Measurements from ENCODE around the gene YPEL1. TPM values are rescaled to one million over a fixed set of nuclear protein-coding genes. Genes with fewer than 3 reads are reported as not detected.

Gene YPEL1
- total and polyA plus RNA-seq, 2 of the 13 experiments (the other 11 are each of a cell fraction or from before 2014, with no cell fraction given) = 0.33 to 2.5 TPM

DNA sequence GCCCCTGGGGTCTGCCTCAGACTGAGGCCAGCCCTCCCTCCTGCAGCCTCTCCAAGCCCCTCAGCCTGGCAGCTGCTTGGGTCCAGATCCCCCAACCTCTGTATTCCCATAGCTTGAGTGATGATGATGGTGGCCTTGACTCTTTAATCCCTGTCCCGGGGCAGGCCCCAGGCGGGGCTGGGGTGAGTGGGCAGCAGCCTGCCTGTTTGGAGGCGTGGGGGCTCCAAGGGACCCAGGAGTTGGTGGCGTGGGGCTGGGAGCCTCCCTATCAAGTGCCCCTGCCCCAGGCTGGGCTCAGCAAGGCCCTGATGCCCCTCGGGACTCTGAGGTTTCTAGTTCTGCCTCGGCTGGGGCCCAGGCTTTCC lies 47.3 kb downstream of the YPEL1 start:
- Histone ChIP-seq H3K9ac (ENCODE audit: insufficient read depth, low read depth, low read length) (no peak overlapping the region), H3K36me3 (replicated peaks in 1 of 2; ENCODE audit: control insufficient read depth in 1 of 2, insufficient read depth in 2 of 2, low read length in 2 of 2) (peaks cover 18 to 65% of the 10 kb centered on the region in 2 experiments; a peak in 4 of 5 replicates), H3K79me2 (ENCODE audit: insufficient read depth, low read length) (no peaks in the 10 kb centered on the region), H3K4me1 (ENCODE audit: insufficient read depth, low read length) (no peaks in the 10 kb centered on the region), H3K4me3 (replicated peaks in 1 of 3; ENCODE audit: insufficient read depth in 1 of 3, low read depth in 2 of 3, low read length in 3 of 3) (no peak overlapping the region), H4K20me1 (ENCODE audit: insufficient read depth, low read length) (no peaks in the 10 kb centered on the region), H3K9me3 (ENCODE audit: low read length) (no peaks in the 10 kb centered on the region), H3K27me3 (ENCODE audit: control insufficient read depth in 1 of 2, insufficient read depth in 2 of 2, low read length in 2 of 2) (no peaks in the 10 kb centered on the region), H2AFZ (ENCODE audit: low read length) (no peak overlapping the region), H3K4me2 (ENCODE audit: low read depth, low read length) (no peak overlapping the region), H3K27ac (ENCODE audit: extremely low read length, insufficient read depth, low read length) (no peak overlapping the region)
- BruUV-seq (replicated peaks) = no TSS peak
- ChIA-PET CTCF (ENCODE audit: low intra/inter-chr PET ratio, low total read pairs) (no interaction called here), POLR2A (no interaction called here)
- intact Hi-C loops (cut with micrococcal nuclease; ENCODE audit: unreplicated experiment) (no loop called here), in situ Hi-C loops (cut with HindIII; ENCODE audit: extremely low pct_ligation_motif_present, low pct_unique_long_range_greater_than_20kb) (no loop called here)
- WGBS (ENCODE audit: low lambda C conversion rate) = 100% methylated on average over 4 of the region's 6 CpGs
- FAIRE-seq (no peak), DNase-seq (ENCODE audit: low spot score) (no peak), ATAC-seq (no peak)
- no peak for TF ChIP-seq MATR3 (CRISPR knock-in tag; IDR thresholded peaks at IDR 0.05)
- TF ChIP-seq, protein P1, sequence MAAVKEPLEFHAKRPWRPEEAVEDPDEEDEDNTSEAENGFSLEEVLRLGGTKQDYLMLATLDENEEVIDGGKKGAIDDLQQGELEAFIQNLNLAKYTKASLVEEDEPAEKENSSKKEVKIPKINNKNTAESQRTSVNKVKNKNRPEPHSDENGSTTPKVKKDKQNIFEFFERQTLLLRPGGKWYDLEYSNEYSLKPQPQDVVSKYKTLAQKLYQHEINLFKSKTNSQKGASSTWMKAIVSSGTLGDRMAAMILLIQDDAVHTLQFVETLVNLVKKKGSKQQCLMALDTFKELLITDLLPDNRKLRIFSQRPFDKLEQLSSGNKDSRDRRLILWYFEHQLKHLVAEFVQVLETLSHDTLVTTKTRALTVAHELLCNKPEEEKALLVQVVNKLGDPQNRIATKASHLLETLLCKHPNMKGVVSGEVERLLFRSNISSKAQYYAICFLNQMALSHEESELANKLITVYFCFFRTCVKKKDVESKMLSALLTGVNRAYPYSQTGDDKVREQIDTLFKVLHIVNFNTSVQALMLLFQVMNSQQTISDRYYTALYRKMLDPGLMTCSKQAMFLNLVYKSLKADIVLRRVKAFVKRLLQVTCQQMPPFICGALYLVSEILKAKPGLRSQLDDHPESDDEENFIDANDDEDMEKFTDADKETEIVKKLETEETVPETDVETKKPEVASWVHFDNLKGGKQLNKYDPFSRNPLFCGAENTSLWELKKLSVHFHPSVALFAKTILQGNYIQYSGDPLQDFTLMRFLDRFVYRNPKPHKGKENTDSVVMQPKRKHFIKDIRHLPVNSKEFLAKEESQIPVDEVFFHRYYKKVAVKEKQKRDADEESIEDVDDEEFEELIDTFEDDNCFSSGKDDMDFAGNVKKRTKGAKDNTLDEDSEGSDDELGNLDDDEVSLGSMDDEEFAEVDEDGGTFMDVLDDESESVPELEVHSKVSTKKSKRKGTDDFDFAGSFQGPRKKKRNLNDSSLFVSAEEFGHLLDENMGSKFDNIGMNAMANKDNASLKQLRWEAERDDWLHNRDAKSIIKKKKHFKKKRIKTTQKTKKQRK (IDR thresholded peaks at IDR 0.05; ENCODE audit: low read length) = no peak
- TF ChIP-seq KAT8 (CRISPR knock-in tag; IDR thresholded peaks at IDR 0.05) = no peak
- TF ChIP-seq MXI1 (IDR thresholded peaks at IDR 0.05; ENCODE audit: borderline replicate concordance, low read depth, low read length) = no peak
- TF ChIP-seq, protein P2, sequence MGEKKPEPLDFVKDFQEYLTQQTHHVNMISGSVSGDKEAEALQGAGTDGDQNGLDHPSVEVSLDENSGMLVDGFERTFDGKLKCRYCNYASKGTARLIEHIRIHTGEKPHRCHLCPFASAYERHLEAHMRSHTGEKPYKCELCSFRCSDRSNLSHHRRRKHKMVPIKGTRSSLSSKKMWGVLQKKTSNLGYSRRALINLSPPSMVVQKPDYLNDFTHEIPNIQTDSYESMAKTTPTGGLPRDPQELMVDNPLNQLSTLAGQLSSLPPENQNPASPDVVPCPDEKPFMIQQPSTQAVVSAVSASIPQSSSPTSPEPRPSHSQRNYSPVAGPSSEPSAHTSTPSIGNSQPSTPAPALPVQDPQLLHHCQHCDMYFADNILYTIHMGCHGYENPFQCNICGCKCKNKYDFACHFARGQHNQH (CRISPR knock-in tag; IDR thresholded peaks at IDR 0.05) = no peak
- TF ChIP-seq ZNF746 (CRISPR knock-in tag; IDR thresholded peaks at IDR 0.05) = no peak
- TF ChIP-seq ELF1 (CRISPR knock-in tag; IDR thresholded peaks at IDR 0.05) = no peak
- TF ChIP-seq ZIK1 (CRISPR knock-in tag; IDR thresholded peaks at IDR 0.05; ENCODE audit: borderline replicate concordance, low read depth) = no peak
- TF ChIP-seq CBX5 (CRISPR knock-in tag; IDR thresholded peaks at IDR 0.05; ENCODE audit: borderline replicate concordance) = no peak
- TF ChIP-seq, protein P3, sequence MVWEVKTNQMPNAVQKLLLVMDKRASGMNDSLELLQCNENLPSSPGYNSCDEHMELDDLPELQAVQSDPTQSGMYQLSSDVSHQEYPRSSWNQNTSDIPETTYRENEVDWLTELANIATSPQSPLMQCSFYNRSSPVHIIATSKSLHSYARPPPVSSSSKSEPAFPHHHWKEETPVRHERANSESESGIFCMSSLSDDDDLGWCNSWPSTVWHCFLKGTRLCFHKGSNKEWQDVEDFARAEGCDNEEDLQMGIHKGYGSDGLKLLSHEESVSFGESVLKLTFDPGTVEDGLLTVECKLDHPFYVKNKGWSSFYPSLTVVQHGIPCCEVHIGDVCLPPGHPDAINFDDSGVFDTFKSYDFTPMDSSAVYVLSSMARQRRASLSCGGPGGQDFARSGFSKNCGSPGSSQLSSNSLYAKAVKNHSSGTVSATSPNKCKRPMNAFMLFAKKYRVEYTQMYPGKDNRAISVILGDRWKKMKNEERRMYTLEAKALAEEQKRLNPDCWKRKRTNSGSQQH (CRISPR knock-in tag; IDR thresholded peaks at IDR 0.05; ENCODE audit: low read depth) = no peak
- TF ChIP-seq ZNF33B (CRISPR knock-in tag; IDR thresholded peaks at IDR 0.05) = no peak
- TF ChIP-seq, protein P4, sequence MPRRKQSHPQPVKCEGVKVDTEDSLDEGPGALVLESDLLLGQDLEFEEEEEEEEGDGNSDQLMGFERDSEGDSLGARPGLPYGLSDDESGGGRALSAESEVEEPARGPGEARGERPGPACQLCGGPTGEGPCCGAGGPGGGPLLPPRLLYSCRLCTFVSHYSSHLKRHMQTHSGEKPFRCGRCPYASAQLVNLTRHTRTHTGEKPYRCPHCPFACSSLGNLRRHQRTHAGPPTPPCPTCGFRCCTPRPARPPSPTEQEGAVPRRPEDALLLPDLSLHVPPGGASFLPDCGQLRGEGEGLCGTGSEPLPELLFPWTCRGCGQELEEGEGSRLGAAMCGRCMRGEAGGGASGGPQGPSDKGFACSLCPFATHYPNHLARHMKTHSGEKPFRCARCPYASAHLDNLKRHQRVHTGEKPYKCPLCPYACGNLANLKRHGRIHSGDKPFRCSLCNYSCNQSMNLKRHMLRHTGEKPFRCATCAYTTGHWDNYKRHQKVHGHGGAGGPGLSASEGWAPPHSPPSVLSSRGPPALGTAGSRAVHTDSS (CRISPR knock-in tag; conservative IDR thresholded peaks at IDR 0.05) = no peak
- TF ChIP-seq, protein P5, sequence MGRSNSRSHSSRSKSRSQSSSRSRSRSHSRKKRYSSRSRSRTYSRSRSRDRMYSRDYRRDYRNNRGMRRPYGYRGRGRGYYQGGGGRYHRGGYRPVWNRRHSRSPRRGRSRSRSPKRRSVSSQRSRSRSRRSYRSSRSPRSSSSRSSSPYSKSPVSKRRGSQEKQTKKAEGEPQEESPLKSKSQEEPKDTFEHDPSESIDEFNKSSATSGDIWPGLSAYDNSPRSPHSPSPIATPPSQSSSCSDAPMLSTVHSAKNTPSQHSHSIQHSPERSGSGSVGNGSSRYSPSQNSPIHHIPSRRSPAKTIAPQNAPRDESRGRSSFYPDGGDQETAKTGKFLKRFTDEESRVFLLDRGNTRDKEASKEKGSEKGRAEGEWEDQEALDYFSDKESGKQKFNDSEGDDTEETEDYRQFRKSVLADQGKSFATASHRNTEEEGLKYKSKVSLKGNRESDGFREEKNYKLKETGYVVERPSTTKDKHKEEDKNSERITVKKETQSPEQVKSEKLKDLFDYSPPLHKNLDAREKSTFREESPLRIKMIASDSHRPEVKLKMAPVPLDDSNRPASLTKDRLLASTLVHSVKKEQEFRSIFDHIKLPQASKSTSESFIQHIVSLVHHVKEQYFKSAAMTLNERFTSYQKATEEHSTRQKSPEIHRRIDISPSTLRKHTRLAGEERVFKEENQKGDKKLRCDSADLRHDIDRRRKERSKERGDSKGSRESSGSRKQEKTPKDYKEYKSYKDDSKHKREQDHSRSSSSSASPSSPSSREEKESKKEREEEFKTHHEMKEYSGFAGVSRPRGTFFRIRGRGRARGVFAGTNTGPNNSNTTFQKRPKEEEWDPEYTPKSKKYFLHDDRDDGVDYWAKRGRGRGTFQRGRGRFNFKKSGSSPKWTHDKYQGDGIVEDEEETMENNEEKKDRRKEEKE (IDR thresholded peaks at IDR 0.05) = no peak
- no peak for TF ChIP-seq ZNF792 (CRISPR knock-in tag; IDR thresholded peaks at IDR 0.05)

All from HepG2 (cell line).